Psoas muscle (tissue), 8 donors: Measurements from ENCODE around the gene MAPT. TPM values are rescaled to one million over a fixed set of nuclear protein-coding genes. Genes with fewer than 3 reads are reported as not detected.
A peak's percentile ranks its signal among the peaks of the same experiment; 100 is the strongest.

Experiments used
- ATAC-seq, 4 donors: fragments of 200-7000 bp; cut with Tn5 transposase; one replicate each; pipeline ENCODE4 v1.9.1; 2020; ENCODE audit warnings: moderate library complexity in 3 of 4, mild to moderate bottlenecking in 2 of 4
- DNase-seq, 2 donors: peaks; one replicate each; pipeline ENCODE4 v3.0.0-alpha.2; 2020
- H3K27ac ChIP-seq: fragments of 200-600 bp; one replicate; pipeline ENCODE4 v1.8.0; 2022
- H3K27me3 ChIP-seq, 3 donors: fragments of 200-600 bp in 1 of 3; one replicate each; pipeline versions ENCODE4 v1.6.1 to v1.8.0; 2013 to 2022; ENCODE audit warnings: low read length in 2 of 3, mild to moderate bottlenecking in 2 of 3, moderate library complexity in 1 of 3; ENCODE audit not compliant: insufficient read depth in 3 of 3
- H3K36me3 ChIP-seq, 2 donors: fragments of 200-600 bp in 1 of 2; one replicate each; pipeline versions ENCODE4 v1.6.1 to v1.8.0; 2013 to 2022; ENCODE audit warnings: low read depth in 1 of 2, mild to moderate bottlenecking in 1 of 2, moderate library complexity in 1 of 2; ENCODE audit not compliant: insufficient read depth in 1 of 2
- H3K4me1 ChIP-seq: fragments of 200-600 bp; one replicate; pipeline ENCODE4 v1.8.0; 2022
- H3K4me3 ChIP-seq: fragments of 200-600 bp; one replicate; pipeline ENCODE4 v1.8.0; 2022; ENCODE audit warnings: mild to moderate bottlenecking
- H3K9me3 ChIP-seq: fragments of 200-600 bp; one replicate; pipeline ENCODE4 v1.8.0; 2022
- whole genome bisulfite sequencing, 3 donors: extraction: QIAGEN DNeasy Blood & Tissue Kit; methylation state at CpG; one replicate each; pipeline versions ENCODE4 v1.1.6 to v1.1.7; 2013; 5-methylcytosine and 5-hydroxymethylcytosine counted together
- intact Hi-C, 2 donors: fragments of 100-400 bp; cut with DNase I; formaldehyde crosslinking; loops; one replicate each; pipeline versions ENCODE4 v1.11.0 to v1.14.2; 2022
- polyA plus RNA-seq, 3 donors: library from polyadenylated mRNA; stranded (reverse); fragments of 200-250 nt; gene quantifications; one replicate each; pipeline ENCODE4 v1.2.3, GENCODE V29; 2013
- total RNA-seq, 4 donors: library from RNA; stranded (reverse); fragmentation: NEBNext Ultra II Directional in 2 of 4; extraction: Animal tissue kit (Norgen Biotek cat#: 25700) in 2 of 4; gene quantifications; one replicate each; pipeline versions ENCODE4 v1.2.1 to v1.2.4, GENCODE V29; 2021 to 2023
- TF ChIP-seq, protein P1 (sequence below): fragments of 200-600 bp; IDR thresholded peaks from one replicate; pipeline ENCODE4 v1.8.0; 2022; ENCODE audit warnings: antibody characterized with exemption
- donor health status: healthy with polysubstance abuse.
- donor health status: DM: no; HTN: no; CAD: no; lungs with moderate emphysema.
- donor health status: Bipolar disorder and iron deficiency.
- donor health status: healthy.
- donor health status: DM: yes; HTN: yes; CAD: no.
- donor health status: DM: no; HTN: no; CAD: no.
- donor health status: DM: no; HTN: no; CAD: no.
- donor health status: DM: yes; HTN: yes; CAD: no.

The MAPT gene
- total and polyA plus RNA-seq, 7 donors: 16.0 to 253 (median 104) TPM

DNA sequence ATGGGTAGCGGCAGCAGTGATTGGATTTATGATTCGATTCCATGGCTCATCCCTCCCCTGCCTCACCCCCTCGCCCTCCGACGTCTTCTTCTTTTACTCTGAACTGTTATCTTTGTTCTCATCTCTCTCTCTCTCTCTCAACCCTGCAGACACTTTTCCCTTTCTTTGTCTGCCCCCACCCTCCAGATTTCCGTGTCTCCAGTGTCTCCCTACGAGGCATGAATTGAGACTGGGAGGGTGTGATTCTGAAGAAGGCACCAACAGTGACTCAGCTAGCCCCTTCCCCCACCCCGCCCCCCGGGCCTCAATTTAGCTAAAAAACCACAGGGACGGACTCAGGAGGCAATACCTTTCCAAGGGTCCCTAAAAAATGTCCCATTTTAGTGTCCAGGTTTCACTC lies 57.0 kb downstream of the MAPT start:
- DNase-seq: no peak
- no peak for ATAC-seq
- intact Hi-C loops: no loop called here
- H3K36me3 ChIP-seq: no peaks in the 10 kb centered on the region
- TF ChIP-seq, protein P1, sequence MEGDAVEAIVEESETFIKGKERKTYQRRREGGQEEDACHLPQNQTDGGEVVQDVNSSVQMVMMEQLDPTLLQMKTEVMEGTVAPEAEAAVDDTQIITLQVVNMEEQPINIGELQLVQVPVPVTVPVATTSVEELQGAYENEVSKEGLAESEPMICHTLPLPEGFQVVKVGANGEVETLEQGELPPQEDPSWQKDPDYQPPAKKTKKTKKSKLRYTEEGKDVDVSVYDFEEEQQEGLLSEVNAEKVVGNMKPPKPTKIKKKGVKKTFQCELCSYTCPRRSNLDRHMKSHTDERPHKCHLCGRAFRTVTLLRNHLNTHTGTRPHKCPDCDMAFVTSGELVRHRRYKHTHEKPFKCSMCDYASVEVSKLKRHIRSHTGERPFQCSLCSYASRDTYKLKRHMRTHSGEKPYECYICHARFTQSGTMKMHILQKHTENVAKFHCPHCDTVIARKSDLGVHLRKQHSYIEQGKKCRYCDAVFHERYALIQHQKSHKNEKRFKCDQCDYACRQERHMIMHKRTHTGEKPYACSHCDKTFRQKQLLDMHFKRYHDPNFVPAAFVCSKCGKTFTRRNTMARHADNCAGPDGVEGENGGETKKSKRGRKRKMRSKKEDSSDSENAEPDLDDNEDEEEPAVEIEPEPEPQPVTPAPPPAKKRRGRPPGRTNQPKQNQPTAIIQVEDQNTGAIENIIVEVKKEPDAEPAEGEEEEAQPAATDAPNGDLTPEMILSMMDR: no peak
- H3K4me3 ChIP-seq: no peak overlapping the region
- no peaks in the 10 kb centered on the region for H3K27me3 ChIP-seq
- 72 to 79% (median 78%) methylated on average over 10 of the region's 10 CpGs for WGBS, 3 donors
- H3K9me3 ChIP-seq: no peaks in the 10 kb centered on the region
- H3K4me1 ChIP-seq: peaks cover 21% of the 10 kb centered on the region
- no peak overlapping the region for H3K27ac ChIP-seq

DNA sequence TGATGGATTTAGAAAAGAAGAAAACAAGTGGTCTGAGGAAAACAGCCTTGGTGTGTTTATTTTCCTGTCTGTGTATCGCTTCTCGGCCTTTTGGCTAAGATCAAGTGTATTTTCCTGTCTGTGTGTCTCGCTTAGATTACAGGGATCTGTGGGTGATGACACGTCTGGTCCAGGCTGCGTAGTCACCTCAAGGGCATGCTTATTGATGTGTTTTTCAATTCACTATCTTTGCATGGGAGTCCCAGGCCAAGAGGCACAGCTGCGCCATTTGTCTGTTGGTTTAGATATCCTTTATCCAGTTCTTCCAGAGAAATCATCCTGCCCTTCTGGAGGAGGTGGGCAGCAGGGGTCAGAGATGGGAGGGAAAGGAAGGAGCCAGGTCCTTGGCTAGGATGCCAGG lies 57.6 kb downstream of the MAPT start:
- ATAC-seq: no peak
- H3K9me3 ChIP-seq: no peaks in the 10 kb centered on the region
- intact Hi-C loops: no loop called here
- 73 to 85% (median 80%) methylated on average over 6 of the region's 6 CpGs for WGBS, 3 donors
- DNase-seq: no peak
- H3K27me3 ChIP-seq: no peaks in the 10 kb centered on the region
- H3K4me1 ChIP-seq: peaks cover 17% of the 10 kb centered on the region
- H3K27ac ChIP-seq: no peak overlapping the region
- TF ChIP-seq, protein P1: no peak
- H3K36me3 ChIP-seq: no peaks in the 10 kb centered on the region
- H3K4me3 ChIP-seq: no peak overlapping the region

DNA sequence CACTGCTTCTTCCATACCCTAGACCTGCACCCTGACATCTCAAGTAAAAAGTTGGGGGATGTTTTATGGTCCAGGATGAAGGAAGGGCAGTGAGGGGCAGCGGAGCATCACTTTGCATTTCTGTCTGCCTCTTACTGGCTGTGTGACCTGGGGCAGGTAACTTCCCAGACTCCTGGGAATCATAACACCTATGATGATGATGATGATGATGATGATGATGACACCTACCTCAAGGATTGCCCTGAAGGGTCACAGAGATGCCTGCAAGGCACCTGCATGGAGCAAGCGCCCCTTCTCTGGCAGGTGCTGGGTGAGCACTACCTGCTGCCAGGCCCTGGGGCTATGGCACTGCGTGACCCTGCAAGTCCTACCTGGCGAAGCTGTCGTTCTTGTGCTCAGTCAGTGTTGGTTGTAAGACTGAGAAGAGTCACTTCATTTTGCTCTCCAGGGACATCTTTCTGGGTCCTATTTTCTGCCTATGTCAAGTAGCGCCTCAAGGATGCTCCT lies 58.5 kb downstream of the MAPT start:
- intact Hi-C loops: no loop called here
- H3K36me3 ChIP-seq: no peaks in the 10 kb centered on the region
- peaks cover 15% of the 10 kb centered on the region for H3K4me1 ChIP-seq
- DNase-seq: no peak
- TF ChIP-seq, protein P1: no peak
- H3K27ac ChIP-seq: no peak overlapping the region
- H3K27me3 ChIP-seq: no peaks in the 10 kb centered on the region
- no peak overlapping the region for H3K4me3 ChIP-seq
- no peak for ATAC-seq
- H3K9me3 ChIP-seq: no peaks in the 10 kb centered on the region
- WGBS, 3 donors: 95 to 98% (median 95%) methylated on average over 6 of the region's 6 CpGs

- H3K36me3 ChIP-seq: no peaks in the 10 kb centered on the region
- intact Hi-C loops: no loop called here
- TF ChIP-seq, protein P1: no peak
Observed at GRCh38 chr17:45953561-45953960, 59.2 kb downstream of the MAPT start.

GRCh38 chr17:45954914-45955313 lies 60.6 kb downstream of the MAPT start:
- 74 to 87% (median 78%) methylated on average over 11 of the region's 11 CpGs for WGBS, 3 donors
- H3K4me3 ChIP-seq: no peak overlapping the region
- DNase-seq (no peak), ATAC-seq (no peak)
- H3K4me1 ChIP-seq: no peaks in the 10 kb centered on the region
- no peaks in the 10 kb centered on the region for H3K36me3 ChIP-seq
- intact Hi-C loops: no loop called here
- TF ChIP-seq, protein P1: no peak
- H3K27ac ChIP-seq: no peak overlapping the region
- no peaks in the 10 kb centered on the region for H3K27me3 ChIP-seq
- no peaks in the 10 kb centered on the region for H3K9me3 ChIP-seq

More at GRCh38 chr17:45953561-45953960, 59.2 kb downstream of the MAPT start:
- WGBS, 3 donors: 87 to 95% (median 88%) methylated on average over 2 of the region's 2 CpGs
- Histone ChIP-seq H3K4me1 (peaks cover 9% of the 10 kb centered on the region), H3K27me3 (no peaks in the 10 kb centered on the region), H3K9me3 (no peaks in the 10 kb centered on the region), H3K27ac (no peak overlapping the region), H3K4me3 (no peak overlapping the region)
- ATAC-seq (peak in 2 of 4 donors; percentile 34 to 50), DNase-seq (no peak)
